Esophagus squamous epithelium (tissue), 5 donors: ENCODE measurements around the gene MBLAC1. TPM values are rescaled to one million over a fixed set of nuclear protein-coding genes. Genes with fewer than 3 reads are reported as not detected.

Experiments
- DNase-seq: peaks from one replicate; lab custom pipeline; 2025; lab: John Stamatoyannopoulos, UW
- H3K27ac ChIP-seq, 4 donors: fragments of 200-600 bp; sonication (generic); one replicate each; pipeline ENCODE4 v1.5.1; 2016 to 2019; ENCODE audit warnings: mild to moderate bottlenecking in 1 of 4
- H3K27me3 ChIP-seq, 4 donors: fragments of 200-600 bp; sonication (generic); 1 replicate in 3 of 4; 2 replicates in 1 of 4; pipeline versions ENCODE4 v1.5.1 to v1.6.0; 2017 to 2021; ENCODE audit warnings: antibody characterized with exemption in 1 of 4
- H3K36me3 ChIP-seq, 3 donors: fragments of 200-600 bp; sonication (generic); one replicate each; pipeline ENCODE4 v1.5.1; 2016 to 2019
- H3K4me1 ChIP-seq, 3 donors: fragments of 200-600 bp; sonication (generic); one replicate each; pipeline ENCODE4 v1.5.1; 2017 to 2019
- H3K4me3 ChIP-seq, 4 donors: fragments of 200-600 bp; sonication (generic); 1 replicate in 3 of 4; 2 replicates in 1 of 4; pipeline ENCODE4 v1.5.1; 2016 to 2019; ENCODE audit warnings: mild to moderate bottlenecking in 2 of 4, moderate library complexity in 1 of 4
- H3K9me3 ChIP-seq, 3 donors: fragments of 200-600 bp; sonication (generic); one replicate each; pipeline ENCODE4 v1.5.1; 2016 to 2019
- CTCF ChIP-seq, 6 experiments: fragments of 450-650 bp in 4 of 6; fragments of 200-600 bp in 2 of 6; sonication (generic) in 2 of 6; IDR thresholded peaks; one replicate each; pipeline ENCODE4 v1.5.1; 2016 to 2019; ENCODE audit warnings: antibody characterized with exemption in 6 of 6, mild to moderate bottlenecking in 4 of 6, moderate library complexity in 4 of 6
- POLR2A ChIP-seq, 4 donors: fragments of 450-650 bp; IDR thresholded peaks; one replicate each; pipeline ENCODE4 v1.6.1; 2017; ENCODE audit warnings: antibody characterized with exemption in 4 of 4, mild to moderate bottlenecking in 4 of 4, moderate library complexity in 3 of 4
- WGBS, 2 donors: methylation state at CpG; one replicate each; pipeline ENCODE4 v1.1.5; 2018; 5-methylcytosine and 5-hydroxymethylcytosine counted together
- intact Hi-C: fragments of 100-400 bp; cut with DNase I; formaldehyde crosslinking; loops from one replicate; pipeline ENCODE4 v1.15.0; 2022
- total RNA-seq, 4 donors: library from RNA; depleted of rRNA; stranded (reverse); fragments of >200 nt; gene quantifications; one replicate each; pipeline ENCODE4 v1.1.0, GENCODE V29; 2016
- donor health status: DM: yes; HTN: yes; CAD: no.

The MBLAC1 gene
- total RNA-seq, 4 donors from 2014 or later, result 2.1 to 6.7 (median 2.9) TPM

- TF ChIP-seq POLR2A (IDR thresholded peaks at IDR 0.05) (no peak), CTCF (IDR thresholded peaks at IDR 0.05) (no peak)
- Histone ChIP-seq H3K4me1 (peaks cover 15 to 67% (median 28%) of the 10 kb centered on the region in 3 donors), H3K36me3 (peaks cover 14 to 54% (median 22%) of the 10 kb centered on the region in 3 donors), H3K9me3 (no peaks in the 10 kb centered on the region), H3K27me3 (no peaks in the 10 kb centered on the region), H3K27ac (peak overlapping the region; percentile 82 to 93 (median 90)), H3K4me3 (peak overlapping the region in 1 of 4 donors; percentile 98)
- DNase-seq, result no peak
- intact Hi-C loops, result no loop called here
- 70 to 80% methylated on average over 2 to 13 of the region's 16 CpGs for WGBS, 2 donors
These were observed 29.7 kb downstream of the MBLAC1 start for GRCh38 chr7:100156331-100157068.

- peaks cover 14 to 49% (median 22%) of the 10 kb centered on the region in 3 donors for H3K36me3 ChIP-seq
- no peaks in the 10 kb centered on the region for H3K27me3 ChIP-seq
- no CpG with 5 or more reads among the region's 5 CpGs for WGBS, 2 donors
- H3K4me3 ChIP-seq, result peak overlapping the region in 3 of 4 donors; percentile 51 to 98 (median 94)
- no peaks in the 10 kb centered on the region for H3K9me3 ChIP-seq
- peaks cover 15 to 65% (median 25%) of the 10 kb centered on the region in 3 donors for H3K4me1 ChIP-seq
- intact Hi-C loops, result no loop called here
- peak overlapping the region; percentile 82 to 93 (median 90) for H3K27ac ChIP-seq
- no peak for TF ChIP-seq CTCF (IDR thresholded peaks at IDR 0.05)
- no peak for TF ChIP-seq POLR2A (IDR thresholded peaks at IDR 0.05)
- DNase-seq, result no peak
These were observed 30.2 kb downstream of the MBLAC1 start for GRCh38 chr7:100157069-100157333.

GRCh38 chr7:100157334-100158228, 30.8 kb downstream of the MBLAC1 start:
- DNase-seq, result no peak

GRCh38 chr7:100158229-100159098, 31.7 kb downstream of the MBLAC1 start, which contains the start of gene TRAPPC14:
Gene TRAPPC14, minus strand, starts transcription at chr7:100158723. Its CDS starts 224 bp downstream, at chr7:100158499.
- WGBS, 2 donors, result 0 to 1% methylated on average over 11 to 27 of the region's 87 CpGs
- Histone ChIP-seq H3K4me3 (peak within 1 kb of the TSS; percentile 51 to 98 (median 93)), H3K4me1 (peaks cover 15 to 66% (median 34%) of the 10 kb centered on the region in 3 donors), H3K9me3 (no peaks in the 10 kb centered on the region), H3K36me3 (peaks cover 14 to 37% (median 22%) of the 10 kb centered on the region in 3 donors), H3K27ac (peak within 1 kb of the TSS; percentile 82 to 93 (median 90)), H3K27me3 (peaks cover 0 to 3% (median 0%) of the 10 kb centered on the region in 4 donors)
- intact Hi-C loops, result no loop called here
- TF ChIP-seq CTCF (IDR thresholded peaks at IDR 0.05), result no peak
- peak in 2 of 4 donors; percentile 45 to 60 for TF ChIP-seq POLR2A (IDR thresholded peaks at IDR 0.05)
- DNase-seq, result peak; percentile 44

More at GRCh38 chr7:100157334-100158228, 30.8 kb downstream of the MBLAC1 start:
- Histone ChIP-seq H3K27me3 (no peaks in the 10 kb centered on the region), H3K4me3 (peak overlapping the region; percentile 51 to 98 (median 93)), H3K27ac (peak overlapping the region; percentile 82 to 93 (median 90)), H3K4me1 (peaks cover 15 to 66% (median 26%) of the 10 kb centered on the region in 3 donors), H3K36me3 (peaks cover 14 to 46% (median 22%) of the 10 kb centered on the region in 3 donors), H3K9me3 (no peaks in the 10 kb centered on the region)
- TF ChIP-seq CTCF (IDR thresholded peaks at IDR 0.05), result peak in 1 of 6 experiments; percentile 10
- TF ChIP-seq POLR2A (IDR thresholded peaks at IDR 0.05), result no peak
- 12 to 18% methylated on average over 6 to 9 of the region's 32 CpGs for WGBS, 2 donors
- intact Hi-C loops, result no loop called here
